ENCODE results near the gene IKZF3.

The IKZF3 gene

GRCh38 chr17:39800540-39800939 is 63.6 kb downstream of the IKZF3 start:
- TF ChIP-seq CTCF (IDR thresholded peaks at IDR 0.05; ENCODE audit: insufficient read depth, low read length, poor library complexity, severe bottlenecking): no peak
- Histone ChIP-seq H3K4me3 (replicated peaks; ENCODE audit: low read depth, low read length) (no peak overlapping the region), H3K27me3 (replicated peaks; ENCODE audit: control insufficient read depth, insufficient read depth, low read length) (no peaks in the 10 kb centered on the region), H3K36me3 (ENCODE audit: control insufficient read depth, insufficient read depth, low read length) (peaks cover 5% of the 10 kb centered on the region; the same call in 1 of the 2 replicates)
- peak; percentile 55 for DNase-seq (ENCODE audit: extremely low read depth, insufficient read length)

- Histone ChIP-seq H3K4me3 (replicated peaks; ENCODE audit: low read depth, low read length) (no peak overlapping the region), H3K27me3 (replicated peaks; ENCODE audit: control insufficient read depth, insufficient read depth, low read length) (no peaks in the 10 kb centered on the region), H3K36me3 (ENCODE audit: control insufficient read depth, insufficient read depth, low read length) (peaks cover 5% of the 10 kb centered on the region; the same call in 1 of the 2 replicates)
- DNase-seq (ENCODE audit: extremely low read depth, insufficient read length): no peak
- no peak for TF ChIP-seq CTCF (IDR thresholded peaks at IDR 0.05; ENCODE audit: insufficient read depth, low read length, poor library complexity, severe bottlenecking)
These were observed 64.7 kb downstream of the IKZF3 start for GRCh38 chr17:39799395-39799794.

GRCh38 chr17:39794249-39794970 is 69.7 kb downstream of the IKZF3 start:
- Histone ChIP-seq H3K4me3 (replicated peaks; ENCODE audit: low read depth, low read length) (0 out of 2 replicates have a peak overlapping the region, but pooled peaks have one; percentile 8), H3K27me3 (replicated peaks; ENCODE audit: control insufficient read depth, insufficient read depth, low read length) (no peaks in the 10 kb centered on the region), H3K36me3 (ENCODE audit: control insufficient read depth, insufficient read depth, low read length) (peaks cover 7% of the 10 kb centered on the region)
- peak; percentile 72 for DNase-seq (ENCODE audit: extremely low read depth, insufficient read length)
- no peak for TF ChIP-seq CTCF (IDR thresholded peaks at IDR 0.05; ENCODE audit: insufficient read depth, low read length, poor library complexity, severe bottlenecking)

- TF ChIP-seq CTCF (IDR thresholded peaks at IDR 0.05; ENCODE audit: insufficient read depth, low read length, poor library complexity, severe bottlenecking): no peak
- peak overlapping the region; percentile 19; the same call in 1 of the 2 replicates for H3K4me3 ChIP-seq (replicated peaks; ENCODE audit: low read depth, low read length)
- DNase-seq (ENCODE audit: extremely low read depth, insufficient read length): no peak
These were observed 70.7 kb downstream of the IKZF3 start for GRCh38 chr17:39793301-39793872.

GRCh38 chr17:39792526-39793221 is 71.4 kb downstream of the IKZF3 start:
- H3K27me3 ChIP-seq (replicated peaks; ENCODE audit: control insufficient read depth, insufficient read depth, low read length): no peaks in the 10 kb centered on the region
- H3K4me3 ChIP-seq (replicated peaks; ENCODE audit: low read depth, low read length): no peak overlapping the region; the same call in 1 of the 2 replicates
- no peak for TF ChIP-seq CTCF (IDR thresholded peaks at IDR 0.05; ENCODE audit: insufficient read depth, low read length, poor library complexity, severe bottlenecking)
- H3K36me3 ChIP-seq (ENCODE audit: control insufficient read depth, insufficient read depth, low read length): peaks cover 16% of the 10 kb centered on the region
- DNase-seq (ENCODE audit: extremely low read depth, insufficient read length): no peak

More at GRCh38 chr17:39793301-39793872, 70.7 kb downstream of the IKZF3 start:
- H3K36me3 ChIP-seq (ENCODE audit: control insufficient read depth, insufficient read depth, low read length): peaks cover 10% of the 10 kb centered on the region
- H3K27me3 ChIP-seq (replicated peaks; ENCODE audit: control insufficient read depth, insufficient read depth, low read length): no peaks in the 10 kb centered on the region

All from GM06990 (cell line).